AG09309 (cell line): ENCODE results near the gene CHODL.

Experiments
- DNase-seq: peaks from one replicate; pipeline ENCODE4 v3.0.0-alpha.2; 2010; ENCODE audit warnings: low read depth
- H3K4me3 ChIP-seq: 2 replicates; pipeline ENCODE4 v1.5.1; 2011; ENCODE audit warnings: mild to moderate bottlenecking, low read depth, low read length, moderate library complexity; ENCODE audit not compliant: control insufficient read depth
- TF ChIP-seq, protein P1 (sequence below): IDR thresholded peaks from 2 replicates; pipeline ENCODE4 v1.5.1; 2011; ENCODE audit warnings: mild to moderate bottlenecking, low read depth, low read length, inconsistent platforms; ENCODE audit not compliant: insufficient read depth, control insufficient read depth; ENCODE audit errors: missing control alignments

Gene CHODL, protein sequence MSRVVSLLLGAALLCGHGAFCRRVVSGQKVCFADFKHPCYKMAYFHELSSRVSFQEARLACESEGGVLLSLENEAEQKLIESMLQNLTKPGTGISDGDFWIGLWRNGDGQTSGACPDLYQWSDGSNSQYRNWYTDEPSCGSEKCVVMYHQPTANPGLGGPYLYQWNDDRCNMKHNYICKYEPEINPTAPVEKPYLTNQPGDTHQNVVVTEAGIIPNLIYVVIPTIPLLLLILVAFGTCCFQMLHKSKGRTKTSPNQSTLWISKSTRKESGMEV

DNA sequence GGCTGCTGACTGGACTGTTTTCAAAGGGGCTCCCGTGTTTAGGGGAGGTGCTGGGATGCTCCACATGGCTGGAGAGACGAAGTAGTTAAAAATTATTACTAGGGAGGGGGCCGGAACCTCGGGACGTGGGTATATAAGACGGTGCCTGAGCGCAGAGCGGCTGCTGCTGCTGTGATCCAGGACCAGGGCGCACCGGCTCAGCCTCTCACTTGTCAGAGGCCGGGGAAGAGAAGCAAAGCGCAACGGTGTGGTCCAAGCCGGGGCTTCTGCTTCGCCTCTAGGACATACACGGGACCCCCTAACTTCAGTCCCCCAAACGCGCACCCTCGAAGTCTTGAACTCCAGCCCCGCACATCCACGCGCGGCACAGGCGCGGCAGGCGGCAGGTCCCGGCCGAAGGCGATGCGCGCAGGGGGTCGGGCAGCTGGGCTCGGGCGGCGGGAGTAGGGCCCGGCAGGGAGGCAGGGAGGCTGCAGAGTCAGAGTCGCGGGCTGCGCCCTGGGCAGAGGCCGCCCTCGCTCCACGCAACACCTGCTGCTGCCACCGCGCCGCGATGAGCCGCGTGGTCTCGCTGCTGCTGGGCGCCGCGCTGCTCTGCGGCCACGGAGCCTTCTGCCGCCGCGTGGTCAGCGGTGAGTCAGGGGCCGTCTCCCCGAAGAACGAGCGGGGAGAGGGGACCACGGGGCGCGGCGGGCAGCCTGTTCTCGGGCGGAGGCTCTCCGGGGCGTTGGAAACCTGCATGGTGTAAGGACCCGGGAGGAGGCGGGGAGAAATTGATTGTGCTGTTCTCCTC lies at the start of gene CHODL:
Gene CHODL (plus strand): TSS at position 163 of the 793 bp plus-strand sequence. CDS start 391 bp downstream, at position 554.
- TF ChIP-seq, protein P1, sequence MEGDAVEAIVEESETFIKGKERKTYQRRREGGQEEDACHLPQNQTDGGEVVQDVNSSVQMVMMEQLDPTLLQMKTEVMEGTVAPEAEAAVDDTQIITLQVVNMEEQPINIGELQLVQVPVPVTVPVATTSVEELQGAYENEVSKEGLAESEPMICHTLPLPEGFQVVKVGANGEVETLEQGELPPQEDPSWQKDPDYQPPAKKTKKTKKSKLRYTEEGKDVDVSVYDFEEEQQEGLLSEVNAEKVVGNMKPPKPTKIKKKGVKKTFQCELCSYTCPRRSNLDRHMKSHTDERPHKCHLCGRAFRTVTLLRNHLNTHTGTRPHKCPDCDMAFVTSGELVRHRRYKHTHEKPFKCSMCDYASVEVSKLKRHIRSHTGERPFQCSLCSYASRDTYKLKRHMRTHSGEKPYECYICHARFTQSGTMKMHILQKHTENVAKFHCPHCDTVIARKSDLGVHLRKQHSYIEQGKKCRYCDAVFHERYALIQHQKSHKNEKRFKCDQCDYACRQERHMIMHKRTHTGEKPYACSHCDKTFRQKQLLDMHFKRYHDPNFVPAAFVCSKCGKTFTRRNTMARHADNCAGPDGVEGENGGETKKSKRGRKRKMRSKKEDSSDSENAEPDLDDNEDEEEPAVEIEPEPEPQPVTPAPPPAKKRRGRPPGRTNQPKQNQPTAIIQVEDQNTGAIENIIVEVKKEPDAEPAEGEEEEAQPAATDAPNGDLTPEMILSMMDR: no peak
- no peak for DNase-seq
- no peak within 1 kb of the TSS for H3K4me3 ChIP-seq

DNA sequence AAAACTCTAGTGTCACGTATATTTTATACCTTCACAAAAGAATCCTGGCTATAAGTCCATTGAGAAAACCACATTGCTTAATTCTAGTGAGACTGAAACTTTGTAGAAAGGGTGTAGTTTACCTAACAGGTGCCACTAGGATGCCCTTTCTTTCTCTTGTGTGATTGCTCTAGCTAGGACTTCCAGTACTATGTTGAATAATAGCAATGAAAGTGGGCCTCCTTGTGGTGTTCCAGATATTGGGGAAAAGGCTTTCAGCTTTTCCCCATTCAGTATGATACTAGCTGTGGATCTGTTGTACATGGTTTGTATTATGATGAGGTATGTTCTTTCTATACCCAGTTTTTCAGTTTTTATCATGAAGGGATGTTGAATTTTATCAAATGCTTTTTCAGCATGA lies 39.7 kb upstream of the CHODL start:
- H3K4me3 ChIP-seq: no peak overlapping the region
- DNase-seq: no peak
- TF ChIP-seq, protein P1: no peak

DNA sequence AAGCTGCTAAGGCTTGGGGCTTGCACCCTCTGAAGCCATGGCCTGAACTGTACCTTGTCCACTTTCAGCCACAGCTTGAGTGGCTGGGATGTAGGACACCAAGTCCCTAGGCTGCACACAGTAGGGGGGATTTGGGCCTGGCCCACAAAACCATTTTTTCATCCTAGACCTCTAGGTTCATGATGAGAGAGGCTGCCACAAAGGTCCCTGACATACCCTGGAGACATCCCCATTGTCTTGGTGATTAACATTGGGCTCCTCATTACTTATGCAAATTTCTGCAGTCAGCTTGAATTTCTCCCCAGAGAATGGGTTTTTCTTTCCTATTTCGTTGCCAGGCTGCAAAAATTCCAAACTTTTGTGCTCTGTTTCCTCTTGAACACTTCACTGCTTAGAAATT lies 26.3 kb upstream of the CHODL start:
- no peak for DNase-seq
- no peak overlapping the region for H3K4me3 ChIP-seq
- TF ChIP-seq, protein P1: no peak

DNA sequence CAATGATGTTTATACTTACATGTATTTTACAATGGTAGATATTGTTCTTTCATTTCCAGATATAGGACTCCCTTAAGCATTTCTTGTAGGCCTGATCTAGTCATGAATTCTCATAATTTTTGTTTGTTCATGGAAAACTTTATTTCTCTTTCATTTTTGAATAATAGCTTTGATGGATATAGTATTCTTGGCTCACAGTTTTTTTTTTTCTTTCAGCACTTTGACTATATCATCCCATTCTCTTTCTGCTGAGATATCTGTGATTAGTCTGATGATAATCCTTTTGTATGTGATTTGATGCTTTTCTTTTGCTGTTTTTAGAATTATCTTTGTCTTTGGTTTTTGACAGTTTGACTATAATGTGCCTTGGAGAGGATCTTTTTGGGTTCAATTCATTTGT lies 24.1 kb upstream of the CHODL start:
- no peak for DNase-seq
- TF ChIP-seq, protein P1: no peak
- H3K4me3 ChIP-seq: no peak overlapping the region

DNA sequence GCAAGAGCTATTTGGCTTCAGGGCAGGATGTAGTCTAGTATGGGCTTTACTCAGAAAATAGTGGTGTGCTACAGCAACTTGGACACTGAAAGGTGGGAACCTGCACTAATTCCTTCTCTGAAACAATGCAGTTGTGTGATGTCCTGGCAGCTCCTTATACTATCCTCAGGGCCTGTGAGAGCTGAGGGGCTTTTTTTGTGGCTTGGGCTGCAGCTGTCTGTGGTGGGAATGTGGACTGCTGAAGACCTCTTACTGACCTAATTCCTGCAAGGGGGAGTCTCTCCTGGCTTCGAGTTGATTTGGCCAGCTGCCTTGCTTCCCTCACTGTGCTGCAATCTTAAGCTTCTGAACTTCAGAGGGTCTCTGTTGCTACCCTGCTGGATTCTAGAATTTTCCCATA lies 22.3 kb upstream of the CHODL start:
- H3K4me3 ChIP-seq: no peak overlapping the region
- DNase-seq: no peak
- TF ChIP-seq, protein P1: no peak

DNA sequence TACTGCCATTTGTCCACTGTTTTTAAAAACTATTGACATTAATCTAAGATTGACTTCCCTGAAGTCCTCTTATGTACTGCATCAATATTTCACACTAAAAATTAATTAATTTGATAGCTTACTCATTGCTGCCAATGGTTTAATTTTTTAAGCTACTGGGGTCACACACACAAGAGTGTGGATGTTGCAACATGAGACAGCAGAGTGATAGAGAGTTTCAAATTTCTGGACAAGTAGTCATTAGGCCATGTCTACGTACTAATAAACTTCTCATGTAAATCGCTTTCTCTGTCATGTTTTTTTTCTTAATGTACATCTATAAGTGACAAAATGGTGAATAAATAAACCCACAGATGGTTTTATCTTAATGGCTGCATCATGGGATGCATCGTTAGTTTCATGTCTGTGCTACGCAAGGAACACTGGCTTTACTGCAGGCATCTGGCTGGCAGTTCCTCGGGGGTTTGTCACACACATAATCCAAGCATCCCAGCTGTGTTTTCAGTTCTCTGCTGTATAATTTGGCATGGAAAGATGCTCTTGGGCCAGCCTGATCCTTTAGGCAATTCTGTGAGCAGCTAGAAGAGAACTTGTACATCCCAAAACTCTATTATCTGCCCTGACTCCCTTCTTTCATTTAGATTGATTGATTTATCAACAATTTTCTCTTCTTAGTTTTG lies 16.4 kb upstream of the CHODL start:
- DNase-seq: no peak
- TF ChIP-seq, protein P1: no peak
- H3K4me3 ChIP-seq: no peak overlapping the region
